RWPE2 (cell line): ENCODE measurements around the gene FNDC1.

Experiments used
- ATAC-seq: fragments of 200-7000 bp; cut with Tn5 transposase; 3 replicates; pipeline ENCODE4 v1.9.1; 2021; ENCODE audit warnings: low read depth
- DNase-seq: peaks from one replicate; pipeline ENCODE4 v3.0.0-alpha.2; 2020; ENCODE audit warnings: low spot score
- H3K27ac ChIP-seq: fragments of 450-650 bp; 2 replicates; pipeline ENCODE4 v1.5.1; 2017; ENCODE audit warnings: mild to moderate bottlenecking; ENCODE audit not compliant: poor library complexity, severe bottlenecking
- H3K27me3 ChIP-seq: fragments of 250-450 bp; sonication (Bioruptor Pico); 2 replicates; pipeline ENCODE4 v1.5.1; 2021; ENCODE audit warnings: mild to moderate bottlenecking, moderate library complexity; ENCODE audit not compliant: insufficient read depth, poor library complexity, severe bottlenecking
- H3K36me3 ChIP-seq: fragments of 250-450 bp; sonication (Bioruptor Pico); 2 replicates; pipeline ENCODE4 v1.5.1; 2020; ENCODE audit warnings: low read depth, mild to moderate bottlenecking, moderate library complexity
- H3K4me1 ChIP-seq: fragments of 250-450 bp; sonication (Bioruptor Pico); 2 replicates; pipeline ENCODE4 v1.5.1; 2021; ENCODE audit warnings: mild to moderate bottlenecking, moderate library complexity; ENCODE audit not compliant: insufficient read depth, poor library complexity, severe bottlenecking
- H3K4me3 ChIP-seq: fragments of 250-450 bp; sonication (Bioruptor Pico); 2 replicates; pipeline ENCODE4 v1.5.1; 2021; ENCODE audit warnings: mild to moderate bottlenecking, moderate library complexity; ENCODE audit not compliant: severe bottlenecking
- H3K9me3 ChIP-seq: fragments of 250-450 bp; sonication (Bioruptor Pico); 2 replicates; pipeline ENCODE4 v1.5.1; 2021; ENCODE audit warnings: mild to moderate bottlenecking, moderate library complexity; ENCODE audit not compliant: severe bottlenecking
- TF ChIP-seq, protein P1 (sequence below): fragments of 450-650 bp; IDR thresholded peaks from one replicate; pipeline ENCODE4 v1.5.1; 2017; ENCODE audit warnings: mild to moderate bottlenecking, moderate library complexity; ENCODE audit not compliant: poor library complexity, severe bottlenecking

FNDC1 gene

DNA sequence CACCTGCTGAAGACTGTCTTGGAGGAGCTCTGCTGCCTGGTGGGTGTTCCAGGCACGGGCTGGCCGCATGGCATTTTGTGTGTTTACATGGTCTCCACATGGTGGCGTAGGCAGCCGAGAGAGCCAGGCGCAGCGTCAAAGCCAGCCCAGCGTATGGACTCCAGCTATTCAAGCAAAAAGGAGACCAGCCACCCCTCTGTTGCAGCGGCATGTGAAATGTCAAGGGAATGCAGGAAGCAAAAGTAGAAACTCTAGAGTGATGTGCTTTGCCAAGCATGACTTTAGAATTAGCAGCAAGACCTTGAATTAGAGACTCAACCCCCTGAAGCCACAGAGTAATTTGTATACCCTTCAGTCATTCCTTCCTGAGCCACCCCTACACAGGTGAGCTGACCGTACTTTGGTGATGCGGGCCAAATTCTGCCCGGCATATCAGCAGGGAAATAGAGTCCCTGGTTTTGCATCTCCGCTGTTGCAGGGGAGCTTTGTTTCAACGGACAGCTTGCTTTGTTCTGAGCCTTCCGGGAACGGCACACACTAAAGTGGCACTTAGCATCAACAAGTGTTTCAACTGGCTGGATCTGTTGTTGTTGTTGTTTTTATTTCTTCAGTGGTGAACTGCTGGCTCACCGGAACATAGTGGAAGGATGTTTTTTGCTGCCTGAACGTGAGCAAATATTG is 48.5 kb downstream of the FNDC1 start:
- H3K36me3 ChIP-seq = no peaks in the 10 kb centered on the region
- DNase-seq (no peak), ATAC-seq (peak; percentile 36; the same call in 1 of the 3 replicates)

DNA sequence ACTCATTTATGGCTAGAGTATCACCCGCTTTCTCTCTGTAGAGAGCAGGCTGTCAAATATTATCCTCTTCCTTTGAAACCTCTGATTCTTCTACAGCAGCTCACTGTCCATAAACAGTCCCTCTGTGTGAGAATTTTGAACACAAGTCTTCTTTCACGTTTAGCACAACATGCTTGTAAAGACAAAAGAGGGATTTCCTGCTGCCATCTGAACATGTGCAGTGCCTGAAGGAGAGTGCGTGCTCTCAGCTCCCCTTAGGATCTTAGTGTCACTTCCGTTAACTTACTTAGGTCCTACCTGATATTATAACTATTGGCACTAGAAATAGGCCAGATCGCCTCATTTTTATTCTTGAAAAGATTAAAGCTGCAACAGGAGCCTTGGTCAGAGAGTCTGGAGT is 50.9 kb downstream of the FNDC1 start:
- ATAC-seq (no peak), DNase-seq (no peak)
- Histone ChIP-seq H3K27ac (no peak overlapping the region), H3K9me3 (no peaks in the 10 kb centered on the region), H3K4me1 (no peaks in the 10 kb centered on the region), H3K27me3 (peaks cover 24% of the 10 kb centered on the region), H3K4me3 (no peak overlapping the region), H3K36me3 (no peaks in the 10 kb centered on the region)
- TF ChIP-seq, protein P1, sequence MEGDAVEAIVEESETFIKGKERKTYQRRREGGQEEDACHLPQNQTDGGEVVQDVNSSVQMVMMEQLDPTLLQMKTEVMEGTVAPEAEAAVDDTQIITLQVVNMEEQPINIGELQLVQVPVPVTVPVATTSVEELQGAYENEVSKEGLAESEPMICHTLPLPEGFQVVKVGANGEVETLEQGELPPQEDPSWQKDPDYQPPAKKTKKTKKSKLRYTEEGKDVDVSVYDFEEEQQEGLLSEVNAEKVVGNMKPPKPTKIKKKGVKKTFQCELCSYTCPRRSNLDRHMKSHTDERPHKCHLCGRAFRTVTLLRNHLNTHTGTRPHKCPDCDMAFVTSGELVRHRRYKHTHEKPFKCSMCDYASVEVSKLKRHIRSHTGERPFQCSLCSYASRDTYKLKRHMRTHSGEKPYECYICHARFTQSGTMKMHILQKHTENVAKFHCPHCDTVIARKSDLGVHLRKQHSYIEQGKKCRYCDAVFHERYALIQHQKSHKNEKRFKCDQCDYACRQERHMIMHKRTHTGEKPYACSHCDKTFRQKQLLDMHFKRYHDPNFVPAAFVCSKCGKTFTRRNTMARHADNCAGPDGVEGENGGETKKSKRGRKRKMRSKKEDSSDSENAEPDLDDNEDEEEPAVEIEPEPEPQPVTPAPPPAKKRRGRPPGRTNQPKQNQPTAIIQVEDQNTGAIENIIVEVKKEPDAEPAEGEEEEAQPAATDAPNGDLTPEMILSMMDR = no peak

More for the DNA sequence above, 48.5 kb downstream of the FNDC1 start:
- Histone ChIP-seq H3K4me1 (no peaks in the 10 kb centered on the region), H3K27me3 (peaks cover 21% of the 10 kb centered on the region), H3K27ac (no peak overlapping the region), H3K9me3 (no peaks in the 10 kb centered on the region), H3K4me3 (no peak overlapping the region)
- TF ChIP-seq, protein P1 = peak; percentile 13

DNA sequence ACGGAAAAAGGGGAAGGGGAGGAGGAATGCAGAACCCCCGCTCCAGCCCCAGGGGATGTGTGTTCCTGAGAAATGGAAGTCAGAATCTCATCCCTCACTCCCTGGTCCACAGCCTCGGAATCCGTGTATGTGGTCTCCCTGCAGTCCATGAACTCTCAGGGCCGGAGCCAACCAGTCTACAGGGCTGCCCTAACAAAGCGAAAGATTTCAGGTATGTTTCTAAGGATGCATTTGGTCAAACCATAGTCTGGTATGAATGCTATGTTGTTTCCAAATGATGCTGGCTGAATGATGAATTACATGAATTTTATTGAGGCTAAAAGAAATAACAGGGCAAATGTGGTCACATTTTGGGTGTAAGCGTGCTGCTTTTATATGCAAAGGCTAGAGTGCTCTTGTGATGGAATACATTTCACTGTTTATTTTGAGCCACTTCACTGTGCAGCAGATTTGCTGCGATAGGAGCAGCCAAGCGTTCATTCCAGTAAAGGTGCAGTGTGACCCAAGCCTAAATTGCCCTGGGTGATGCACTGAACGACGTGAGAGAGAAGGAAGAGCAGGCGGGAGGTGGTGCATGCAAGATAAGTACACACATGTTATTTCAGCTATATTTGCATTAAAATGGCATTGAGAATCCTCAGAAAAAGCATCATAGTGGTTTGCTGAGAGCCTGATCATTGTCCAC is 52.4 kb downstream of the FNDC1 start:
- Histone ChIP-seq H3K9me3 (no peaks in the 10 kb centered on the region), H3K27me3 (peaks cover 26% of the 10 kb centered on the region), H3K36me3 (no peaks in the 10 kb centered on the region), H3K27ac (no peak overlapping the region), H3K4me3 (no peak overlapping the region), H3K4me1 (no peaks in the 10 kb centered on the region)
- TF ChIP-seq, protein P1 = no peak
- DNase-seq (no peak), ATAC-seq (no peak)

DNA sequence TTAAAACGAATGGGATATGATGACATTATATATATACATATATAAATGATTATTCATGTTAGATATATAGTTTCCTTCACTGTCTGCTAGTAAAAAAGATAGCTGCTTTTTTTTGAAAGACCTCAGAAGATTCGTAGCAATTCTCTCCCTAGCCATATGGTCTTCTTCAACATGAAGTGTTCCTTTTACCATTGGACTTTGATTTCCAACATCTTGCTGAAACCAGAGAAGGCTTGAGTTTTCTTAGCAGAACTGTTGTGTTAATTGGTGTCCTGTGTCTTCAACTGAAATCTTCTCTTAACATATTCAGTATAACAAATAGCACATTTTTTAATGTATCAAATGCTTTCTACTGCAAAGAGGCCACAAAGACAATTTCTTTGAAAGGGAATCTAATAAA is 55.3 kb downstream of the FNDC1 start:
- no peak for ATAC-seq
- Histone ChIP-seq H3K27ac (no peak overlapping the region), H3K4me1 (no peaks in the 10 kb centered on the region), H3K9me3 (no peaks in the 10 kb centered on the region), H3K4me3 (no peak overlapping the region), H3K36me3 (no peaks in the 10 kb centered on the region), H3K27me3 (peaks cover 49% of the 10 kb centered on the region)
- DNase-seq = no peak
- TF ChIP-seq, protein P1 = no peak

DNA sequence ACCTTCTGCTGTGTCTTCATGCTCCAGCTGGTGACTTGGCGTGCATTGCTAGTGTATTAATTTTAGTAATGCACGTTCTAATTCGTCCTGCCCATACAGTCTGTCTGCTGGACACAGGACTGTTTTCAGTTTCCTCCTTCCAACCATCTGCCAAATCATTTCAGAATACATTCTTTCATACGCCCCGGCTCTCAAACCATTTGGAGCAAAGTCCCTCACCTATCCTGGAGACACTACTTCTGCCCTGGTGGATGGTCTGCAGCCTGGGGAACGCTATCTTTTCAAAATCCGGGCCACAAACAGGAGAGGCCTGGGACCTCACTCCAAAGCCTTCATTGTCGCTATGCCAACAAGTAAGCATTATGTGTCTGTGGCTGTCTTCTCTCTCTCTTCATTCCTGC is 60.5 kb downstream of the FNDC1 start:
- ATAC-seq (no peak), DNase-seq (no peak)
- Histone ChIP-seq H3K4me1 (no peaks in the 10 kb centered on the region), H3K36me3 (no peaks in the 10 kb centered on the region), H3K4me3 (no peak overlapping the region), H3K27me3 (peaks cover 59% of the 10 kb centered on the region), H3K9me3 (no peaks in the 10 kb centered on the region), H3K27ac (no peak overlapping the region)
- TF ChIP-seq, protein P1 = no peak
